Islet of Langerhans (tissue), 1 donor: ENCODE measurements around the gene DPP6.

Experiments used
- FAIRE-seq: peaks from one replicate; lab custom pipeline; 2011; peaks lifted over from hg19 to GRCh38; lab: Jason Lieb, UNC

DPP6 gene

DNA sequence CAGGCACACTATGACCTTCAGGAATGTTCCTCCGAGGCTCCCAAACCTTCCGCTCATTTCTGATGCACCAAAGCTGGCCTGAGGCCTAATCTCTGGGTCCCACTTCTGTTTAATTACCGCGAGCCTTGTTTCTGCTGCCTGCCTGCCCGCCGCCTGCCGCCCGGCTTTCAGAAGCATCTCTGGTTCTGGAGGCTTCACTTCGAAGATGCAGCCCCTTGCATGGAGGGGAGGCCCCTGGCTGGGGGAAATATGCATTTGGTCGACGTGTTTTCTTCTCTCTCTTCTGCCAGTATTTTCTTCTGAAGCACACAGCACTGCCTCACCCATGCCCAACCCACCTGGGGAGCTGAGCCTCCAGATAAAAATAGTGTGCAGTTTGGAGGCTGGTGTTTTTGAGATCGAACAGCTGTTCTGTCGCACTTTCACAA, 783.8 kb downstream of the DPP6 start:
- no peak for FAIRE-seq

DNA sequence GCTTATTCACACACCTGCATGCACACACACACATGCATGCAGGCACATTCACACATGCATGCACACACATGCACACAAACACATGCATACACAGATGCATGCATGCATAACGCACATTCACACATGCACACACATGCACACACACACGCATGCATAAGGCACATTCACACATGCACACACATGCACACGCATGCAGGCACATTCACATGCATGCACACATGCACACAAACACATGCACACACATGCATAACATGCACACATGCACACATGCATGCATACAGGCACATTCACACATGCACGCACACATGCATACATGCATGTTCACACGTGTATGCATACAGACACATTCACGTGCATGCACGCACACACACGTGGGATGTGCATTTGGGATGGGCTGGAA, 784.9 kb downstream of the DPP6 start:
- FAIRE-seq = no peak

DNA sequence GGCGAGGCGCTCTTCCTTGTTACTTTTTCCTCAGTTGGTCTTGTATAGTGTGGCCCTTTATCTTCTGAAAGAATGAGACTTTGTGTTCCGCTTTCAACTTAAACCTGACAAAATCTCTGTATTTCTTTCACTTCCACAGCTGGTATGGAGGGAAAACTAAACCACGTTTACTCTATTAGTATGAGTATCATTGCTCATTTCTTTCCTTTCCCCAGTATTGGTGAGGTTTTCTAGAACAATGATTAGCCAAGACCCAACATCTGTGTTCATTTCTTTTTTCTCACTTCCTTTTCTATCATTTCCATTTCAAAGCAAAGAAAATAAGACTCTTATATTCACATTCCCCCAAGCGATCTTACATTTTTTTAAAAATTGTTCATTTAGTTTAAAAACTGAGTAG, 785.4 kb downstream of the DPP6 start:
- FAIRE-seq = no peak

DNA sequence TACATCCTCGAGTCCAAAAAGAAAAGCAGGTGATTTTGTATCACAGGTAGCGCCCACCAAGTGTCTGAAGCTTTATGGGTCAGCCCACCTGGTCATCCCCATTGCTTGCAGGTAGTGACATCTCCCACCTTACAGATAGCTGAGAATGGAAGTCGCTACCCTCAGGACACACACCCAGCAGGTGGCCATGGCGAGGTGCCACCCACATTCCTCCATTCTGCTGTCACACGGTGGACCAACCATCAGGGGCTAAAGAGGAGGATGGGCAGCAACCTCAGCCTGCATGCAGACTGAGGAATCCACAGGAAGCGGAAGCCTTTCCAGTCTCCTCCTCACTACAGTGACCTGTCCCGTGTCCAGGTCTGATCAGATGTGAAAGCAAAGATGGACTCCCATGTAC, 787.9 kb downstream of the DPP6 start:
- FAIRE-seq = no peak

DNA sequence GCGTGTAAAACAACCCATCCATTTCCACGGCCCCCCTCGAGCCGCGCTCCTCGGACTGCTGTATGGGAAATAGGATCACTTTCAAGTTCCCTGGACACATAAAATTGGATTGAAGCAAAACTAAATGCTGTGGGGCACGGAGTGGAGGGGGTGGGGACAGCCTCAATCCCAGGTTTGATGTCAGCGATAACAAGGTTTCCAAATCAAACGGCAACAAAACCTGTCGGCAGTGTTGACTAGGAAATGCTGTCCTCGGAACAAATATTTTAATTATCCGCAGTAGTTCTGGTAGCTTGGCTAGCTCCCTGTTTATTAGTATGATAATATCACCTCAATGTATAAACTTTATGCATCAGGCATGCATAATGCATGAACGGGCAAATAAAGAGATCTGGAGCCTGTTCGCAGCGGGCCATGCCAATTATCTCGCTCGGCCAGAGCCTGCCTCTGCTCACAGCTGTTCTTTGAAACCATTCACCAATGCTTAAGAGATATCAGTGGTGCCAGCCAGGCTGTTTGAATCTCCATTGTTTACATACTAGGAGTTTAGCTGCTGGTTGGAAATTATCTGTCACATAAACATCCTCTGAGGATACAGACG, 789.6 kb downstream of the DPP6 start:
- FAIRE-seq = peak; percentile 74

DNA sequence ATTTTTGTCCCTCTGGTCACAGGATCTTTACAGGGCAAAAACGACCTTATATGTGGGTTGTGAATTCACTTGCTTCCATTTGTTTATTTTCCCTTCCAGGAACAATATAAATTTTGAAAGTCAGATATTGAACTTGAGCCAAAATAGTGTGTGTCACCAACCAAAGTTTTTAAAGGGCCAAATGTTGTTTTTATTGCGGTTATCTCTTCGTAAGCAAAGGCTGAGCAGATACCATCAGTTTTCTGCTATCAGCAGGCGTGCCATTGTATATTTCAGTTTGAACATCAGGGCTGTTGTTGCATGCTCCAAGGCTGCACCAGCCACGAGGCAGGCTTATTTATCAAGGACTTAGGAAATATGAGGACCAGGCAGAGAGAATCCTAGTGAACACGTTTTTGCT, 790.4 kb downstream of the DPP6 start:
- no peak for FAIRE-seq

DNA sequence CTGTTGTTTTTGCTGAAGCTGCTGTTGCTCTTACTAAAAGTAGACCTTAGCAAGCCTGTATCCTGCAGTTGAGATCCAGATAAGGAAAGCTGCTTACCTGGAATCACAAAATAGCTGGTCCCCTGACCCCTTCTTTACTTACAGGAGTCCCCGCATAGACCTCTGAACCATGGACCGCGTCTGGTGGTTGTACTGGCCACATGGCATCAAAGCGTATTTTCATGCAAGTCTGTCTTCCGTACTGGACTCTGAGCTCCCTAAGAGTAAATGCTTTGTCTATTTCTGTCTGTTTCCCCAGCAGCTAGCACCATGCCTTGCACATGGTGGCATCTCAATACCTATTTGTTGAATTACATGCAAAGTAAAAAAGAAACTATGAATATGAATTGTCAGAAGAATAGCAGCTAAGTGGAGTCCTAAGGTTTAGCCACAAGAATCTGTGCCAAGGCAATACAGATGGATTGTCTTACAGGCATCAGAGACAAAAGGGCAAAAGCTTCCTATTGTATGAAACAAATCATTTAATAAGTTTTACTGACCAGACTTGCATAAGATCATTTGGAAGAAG, 791.6 kb downstream of the DPP6 start:
- no peak for FAIRE-seq

DNA sequence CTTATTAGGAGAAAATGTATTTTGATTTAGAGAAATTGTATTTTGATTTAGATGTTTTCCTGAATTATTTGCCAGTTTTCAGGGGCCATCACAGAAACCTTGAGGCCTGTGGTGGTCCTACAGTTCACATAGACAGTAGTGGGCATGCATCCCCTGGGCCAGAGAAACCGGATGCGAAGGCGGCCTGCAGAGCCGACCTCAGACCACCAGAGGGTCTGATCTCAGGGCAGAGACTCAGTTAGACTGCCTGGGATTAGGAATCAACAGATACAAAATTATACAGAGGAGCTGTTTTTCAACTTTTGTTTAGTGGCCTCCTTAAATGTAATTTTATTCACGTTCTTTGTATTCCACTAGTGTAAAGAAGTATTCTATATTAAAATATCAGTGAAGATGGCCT, 792.3 kb downstream of the DPP6 start:
- no peak for FAIRE-seq

DNA sequence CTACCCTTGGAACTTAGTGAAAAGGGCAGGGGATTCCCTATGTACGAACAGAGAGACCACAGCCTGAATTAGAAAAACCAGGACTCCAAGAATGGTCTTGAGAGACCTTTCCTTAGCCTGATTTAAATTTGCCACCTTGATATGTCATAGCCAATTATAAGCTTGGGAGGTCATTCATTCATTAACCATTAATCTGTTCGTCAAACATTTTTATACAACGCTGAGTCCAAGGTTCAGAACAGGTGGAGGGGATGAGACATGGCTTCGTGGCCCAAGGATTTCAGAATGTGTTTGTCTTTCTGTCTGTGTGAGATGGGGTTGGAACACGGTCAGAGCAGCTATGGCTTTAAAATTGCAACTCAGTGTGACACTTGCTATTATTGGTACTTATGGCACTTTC, 792.8 kb downstream of the DPP6 start:
- peak; percentile 84 for FAIRE-seq

DNA sequence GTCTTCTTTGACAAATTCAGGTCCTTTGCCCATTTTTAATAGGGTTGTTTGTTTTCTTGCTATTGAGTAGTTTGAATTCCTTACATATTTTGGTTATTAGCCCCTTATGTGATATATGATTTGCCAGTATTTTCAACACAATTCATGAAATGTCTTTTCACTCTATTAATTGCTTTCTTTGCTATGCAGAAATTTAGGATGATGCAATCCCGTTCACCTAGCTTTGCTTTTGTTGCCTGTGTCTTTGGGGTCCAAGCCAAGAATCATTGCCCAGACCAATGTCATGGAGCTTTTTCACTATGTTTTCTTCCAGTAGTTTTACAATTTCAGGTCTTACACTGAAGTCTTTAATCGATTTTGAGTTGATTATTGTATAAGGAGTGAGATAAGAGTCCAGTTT, 796.3 kb downstream of the DPP6 start:
- FAIRE-seq = no peak

DNA sequence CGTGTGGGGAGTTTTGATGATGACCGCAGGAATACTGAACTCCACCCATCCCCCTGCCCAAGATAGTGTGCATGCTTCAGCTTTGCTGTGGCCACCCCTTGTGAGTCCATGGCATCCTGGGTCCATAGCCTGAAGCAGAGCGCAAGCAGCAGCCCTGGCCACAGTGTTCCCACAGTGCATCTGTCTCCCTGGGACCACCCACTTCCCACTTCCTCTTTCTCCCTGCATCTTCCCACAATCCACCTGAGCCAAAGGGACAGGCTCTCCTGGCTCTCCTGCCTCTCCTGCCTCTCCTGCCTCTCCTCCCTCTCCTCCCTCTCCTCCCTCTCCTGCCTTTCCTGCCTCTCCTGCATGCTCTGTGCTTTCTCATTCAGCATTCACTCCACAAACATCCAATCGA, 800.0 kb downstream of the DPP6 start:
- no peak for FAIRE-seq

DNA sequence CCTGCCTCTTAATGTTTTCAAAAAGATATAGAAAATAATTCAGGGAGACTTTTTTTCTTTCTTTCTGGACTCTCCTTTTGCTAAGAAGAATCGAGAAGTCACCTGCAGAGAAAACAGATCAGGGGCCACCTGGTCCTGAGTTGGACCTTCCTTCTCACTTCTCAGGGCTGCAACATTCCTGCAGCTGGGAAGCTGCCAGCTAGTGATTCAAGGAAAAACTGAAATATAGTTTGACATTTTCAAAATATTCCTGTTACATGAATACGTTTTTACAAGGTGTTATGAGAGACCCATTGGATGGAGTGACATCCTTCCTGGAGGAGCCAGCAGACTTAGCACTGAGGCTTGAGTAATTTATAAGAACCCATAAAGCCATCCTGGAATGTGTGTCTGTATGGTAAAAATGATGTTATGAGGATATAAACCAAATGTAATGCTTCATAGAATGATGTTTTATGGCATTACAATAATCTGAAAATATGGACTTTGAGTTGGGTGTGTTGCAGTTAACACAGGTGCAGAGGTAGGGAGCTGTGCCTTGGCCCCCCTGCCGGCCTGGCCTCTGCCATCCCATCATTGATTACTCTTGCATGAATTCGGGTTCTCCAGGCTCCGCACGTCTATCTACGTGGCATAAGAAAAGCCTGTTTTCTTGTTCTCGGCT, 801.0 kb downstream of the DPP6 start:
- FAIRE-seq = no peak

DNA sequence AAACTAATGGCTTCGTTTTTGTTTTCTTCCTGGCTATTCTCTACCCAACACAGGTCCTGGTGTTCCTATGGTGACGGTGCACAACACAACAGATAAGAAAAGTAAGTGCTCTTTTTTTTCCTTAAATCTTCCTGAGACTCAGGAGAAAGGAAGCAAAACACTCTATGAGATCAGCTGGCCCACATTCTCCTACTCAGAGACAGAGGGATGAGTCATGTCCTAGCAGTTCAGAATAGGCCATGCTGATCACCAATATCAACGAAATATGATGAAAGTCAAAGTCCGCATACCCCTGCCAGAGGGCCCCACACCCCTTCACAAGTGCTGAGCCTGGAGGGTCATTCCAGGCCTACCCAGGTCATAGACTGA, 801.5 kb downstream of the DPP6 start:
- FAIRE-seq = no peak

DNA sequence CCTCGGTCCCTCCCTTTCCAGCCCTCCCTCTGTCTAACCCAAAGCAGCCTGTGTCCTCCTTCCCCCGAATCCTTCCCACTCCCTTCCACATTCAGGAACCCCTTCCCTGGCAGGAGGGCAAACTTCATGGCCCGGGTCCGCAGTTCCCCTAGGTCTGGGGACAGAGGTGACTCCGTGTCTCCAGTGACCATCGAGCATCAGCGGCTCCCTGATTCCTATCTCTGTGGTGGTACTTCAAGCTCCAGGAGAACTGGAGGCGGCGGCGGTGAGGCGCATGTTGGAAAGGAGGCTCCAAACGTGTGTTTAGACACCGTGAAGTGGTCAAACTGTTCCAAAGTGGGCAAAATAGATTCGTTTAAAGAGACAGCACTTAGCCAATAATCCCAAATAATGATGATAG, 802.6 kb downstream of the DPP6 start:
- no peak for FAIRE-seq

DNA sequence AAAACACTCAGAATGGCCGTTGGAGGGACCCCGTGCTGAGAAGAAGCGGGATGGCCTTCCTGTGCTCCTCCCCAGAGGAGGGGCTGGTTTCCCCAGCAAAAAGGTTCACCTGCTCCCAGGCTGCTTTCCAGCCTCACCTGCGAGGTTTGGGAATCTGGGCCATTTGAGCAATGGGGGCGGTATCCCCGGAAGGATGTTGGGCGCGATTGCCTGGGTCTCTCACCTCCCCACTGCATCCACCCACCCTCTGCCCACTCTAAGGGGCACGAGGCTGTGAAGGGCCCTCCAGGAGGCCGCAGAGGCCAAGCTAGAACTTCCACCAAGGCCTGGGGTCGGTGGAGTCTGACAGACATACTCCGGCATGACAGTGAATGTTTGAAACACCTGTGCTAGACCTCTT, 803.2 kb downstream of the DPP6 start:
- no peak for FAIRE-seq

DNA sequence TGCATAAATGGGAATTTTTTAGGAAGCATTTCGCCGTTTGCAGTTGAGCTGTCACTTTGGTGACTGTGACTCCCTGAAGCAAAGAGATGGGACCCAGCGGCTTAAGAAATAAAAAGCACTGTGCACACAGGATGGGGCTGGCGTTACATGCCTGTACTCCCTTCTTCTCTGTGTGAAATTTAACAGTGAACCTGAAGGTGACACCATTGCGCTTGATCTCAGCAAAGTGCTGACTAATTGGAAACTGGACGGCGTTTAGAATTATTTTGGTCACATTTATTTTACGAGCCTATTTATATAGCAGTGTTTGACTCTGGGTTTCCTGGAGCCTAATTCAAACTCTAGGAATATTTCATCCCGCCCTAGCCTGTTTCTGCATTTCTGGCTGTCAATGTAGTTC, 804.5 kb downstream of the DPP6 start:
- no peak for FAIRE-seq

DNA sequence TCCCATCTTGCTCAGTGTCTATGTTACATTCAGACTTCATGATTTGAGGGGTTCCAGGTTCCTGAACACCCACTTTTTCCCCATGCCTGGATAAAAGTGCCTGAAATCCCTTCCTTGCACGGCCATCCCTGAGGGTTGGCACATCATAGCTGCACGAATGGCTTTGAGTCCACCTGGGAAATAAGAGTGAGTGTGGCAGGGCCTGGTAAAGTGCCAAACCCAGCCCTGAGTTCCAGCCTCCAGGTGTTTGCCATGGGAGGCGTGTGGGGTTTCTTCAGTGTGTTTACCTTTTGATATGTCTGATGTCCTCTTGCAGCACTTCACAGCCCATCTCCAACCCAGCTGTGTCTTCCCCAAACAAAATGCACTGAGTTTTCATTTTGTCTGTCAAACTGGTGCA, 805.0 kb downstream of the DPP6 start:
- FAIRE-seq = no peak

DNA sequence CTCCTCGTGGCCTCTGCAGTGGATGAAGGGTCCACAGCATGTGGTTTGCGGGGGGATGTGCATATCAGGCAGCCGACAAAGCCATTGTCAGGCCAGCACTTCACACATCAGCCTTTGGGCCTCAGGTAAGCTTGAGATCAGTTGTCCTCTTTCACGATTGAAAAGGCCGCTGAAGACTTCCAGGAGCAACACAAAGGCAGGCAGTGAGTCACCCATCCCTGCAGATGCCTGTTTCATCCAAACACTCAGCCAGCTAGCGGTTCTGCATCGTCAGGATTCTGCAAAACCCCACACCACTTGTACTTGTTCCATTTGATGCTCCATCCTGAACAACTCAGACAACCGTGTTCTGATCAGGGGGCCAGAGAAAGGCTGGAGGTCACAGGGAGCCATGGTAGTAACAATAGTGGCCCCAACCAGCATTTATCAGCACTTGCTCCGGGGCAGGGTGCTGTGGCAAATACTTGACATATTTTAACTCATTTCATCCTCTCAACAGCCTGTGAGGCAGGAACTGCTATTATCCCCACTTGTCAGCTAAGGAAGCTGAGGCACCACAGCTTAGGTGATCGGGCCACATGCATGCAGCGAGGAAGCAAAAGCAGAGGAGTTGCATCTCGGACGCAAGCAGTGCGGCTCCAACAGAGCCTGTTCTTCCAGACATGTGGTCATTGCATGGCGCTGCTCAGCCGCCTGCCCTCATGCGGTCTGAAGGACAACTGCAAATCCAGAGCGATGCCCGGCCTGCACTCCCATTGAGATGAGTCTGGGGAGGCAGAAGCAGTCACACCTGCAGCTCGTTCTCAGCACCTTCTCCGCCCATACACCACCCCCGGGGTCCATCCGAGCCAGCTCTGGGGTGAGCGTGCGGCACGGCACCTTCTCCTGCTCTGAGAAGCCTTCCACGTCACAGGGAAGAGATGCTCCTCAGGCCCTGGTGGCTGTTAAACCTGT, 805.8 kb downstream of the DPP6 start:
- FAIRE-seq = no peak

DNA sequence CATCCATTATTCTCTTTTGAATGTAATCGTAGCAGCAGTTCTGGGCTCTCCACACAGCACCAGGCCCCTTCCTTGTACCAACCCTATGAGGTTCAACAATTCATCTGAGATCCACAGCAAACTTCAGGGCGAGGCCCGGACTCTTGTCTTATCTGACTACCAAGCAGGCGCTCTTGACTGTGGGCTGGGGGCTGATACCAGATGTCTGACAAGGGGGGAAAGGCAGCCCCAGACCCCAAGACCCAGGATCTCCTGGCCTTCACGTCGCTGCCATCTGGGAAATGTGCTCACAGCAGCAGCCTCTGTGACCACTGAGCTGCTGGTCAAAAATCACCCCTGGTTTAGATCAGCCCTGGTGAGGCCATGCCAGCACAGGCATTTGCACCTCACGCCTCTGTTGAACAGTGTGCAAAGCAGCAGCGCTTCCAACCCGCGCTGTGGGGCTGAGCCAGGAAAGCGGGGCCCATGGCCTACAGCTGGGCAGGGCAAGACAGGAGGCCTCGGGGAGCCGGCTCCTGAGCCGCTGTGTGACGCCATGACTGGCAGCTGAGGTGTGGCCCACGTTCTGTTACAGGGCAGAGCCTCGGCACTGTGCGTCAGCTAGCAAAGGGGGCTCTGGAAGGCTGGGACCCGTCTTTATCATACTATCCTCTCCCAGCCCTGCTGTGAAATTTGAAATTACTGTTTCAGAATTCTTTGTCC, 806.8 kb downstream of the DPP6 start:
- no peak for FAIRE-seq

DNA sequence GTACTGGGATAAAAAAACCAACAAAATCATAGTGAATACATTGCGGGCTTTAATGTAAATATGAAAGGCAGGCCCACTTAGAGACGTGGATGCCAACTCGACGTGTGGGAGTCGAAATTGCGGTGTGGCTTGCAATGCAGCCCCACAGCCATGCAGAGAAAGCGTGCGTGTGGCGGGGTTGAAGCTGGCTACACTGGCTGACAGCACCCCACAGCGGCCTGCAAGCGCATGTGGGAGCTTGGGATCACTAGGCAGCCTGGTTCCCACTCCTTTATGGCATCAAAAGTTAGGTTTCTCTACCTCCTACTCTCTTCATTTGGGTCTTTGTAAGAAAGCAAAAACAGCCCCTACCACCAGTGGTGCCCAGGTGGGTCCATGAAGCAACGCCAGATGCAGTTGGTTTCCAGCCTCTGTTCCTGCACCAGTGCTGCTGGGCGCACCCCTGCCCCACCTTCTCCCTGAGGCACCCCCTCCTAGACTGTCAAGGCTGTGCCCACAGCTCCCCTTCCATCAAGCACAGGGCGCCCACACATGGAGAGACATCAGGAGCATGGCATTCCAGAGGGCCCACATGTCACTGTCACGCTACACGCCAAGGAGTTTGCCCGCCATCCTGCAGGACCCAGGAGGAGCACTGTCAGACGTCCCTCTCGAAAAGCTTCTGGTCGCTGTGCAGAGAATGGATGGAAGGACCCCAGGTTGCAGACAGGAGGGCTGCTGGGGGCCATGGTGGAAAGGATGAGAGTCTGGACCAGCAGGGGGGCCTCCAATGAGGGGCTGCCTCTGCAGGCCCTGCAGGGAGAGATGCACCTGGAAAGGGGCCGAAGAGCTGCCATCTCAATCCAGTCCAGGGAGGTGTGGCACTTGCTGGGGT, 807.8 kb downstream of the DPP6 start:
- no peak for FAIRE-seq

DNA sequence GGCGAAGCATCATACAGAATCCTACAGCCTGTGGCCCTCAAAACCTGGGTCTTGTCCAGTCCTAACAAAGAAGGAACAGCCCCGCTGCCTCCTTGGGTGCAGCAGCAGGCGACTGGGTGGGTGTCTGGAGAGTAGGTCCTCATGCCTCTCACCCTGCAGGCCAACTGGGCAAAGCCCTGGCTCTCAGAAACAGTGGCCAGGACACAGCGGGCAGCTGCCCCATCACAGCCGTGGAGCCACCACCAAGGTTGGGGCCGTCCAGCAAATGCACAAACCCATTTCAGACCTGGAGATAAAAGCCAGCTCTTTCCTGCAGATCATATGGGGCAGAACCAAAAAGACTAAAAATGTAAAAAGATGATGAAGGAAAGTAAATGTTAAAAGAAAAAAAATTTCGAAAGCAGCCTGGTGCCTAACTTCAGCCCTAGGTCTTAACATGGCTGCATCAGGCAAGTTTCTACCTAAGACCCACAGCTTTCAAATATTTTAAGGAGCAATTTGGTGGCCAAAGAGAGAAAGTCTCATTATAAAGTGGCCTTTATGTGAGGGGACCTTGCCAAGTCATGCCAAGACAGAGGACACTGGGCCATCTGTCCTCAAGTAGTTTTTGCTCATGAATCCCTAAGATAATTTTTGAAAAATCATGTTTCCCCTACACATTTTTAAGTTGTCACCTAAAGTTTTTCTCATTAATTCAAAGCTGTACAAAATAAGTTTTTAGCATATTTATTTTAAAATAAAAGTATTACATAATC, 808.6 kb downstream of the DPP6 start:
- no peak for FAIRE-seq
